KOPT-K1 (cell line): ENCODE measurements around the gene TSPAN18.

ENCODE experiments used
- H3K27ac ChIP-seq: fragments of 200-600 bp; sonication (generic); 2 replicates; pipeline ENCODE4 v1.5.1; 2016; ENCODE audit warnings: antibody characterized with exemption, mild to moderate bottlenecking, low read depth, low read length; ENCODE audit not compliant: poor library complexity, severe bottlenecking
- H3K36me3 ChIP-seq: fragments of 200-600 bp; sonication (generic); 2 replicates; pipeline ENCODE4 v1.5.1; 2017; ENCODE audit warnings: antibody characterized with exemption, mild to moderate bottlenecking, low read length, moderate library complexity; ENCODE audit not compliant: insufficient read depth
- H3K9me3 ChIP-seq: fragments of 200-600 bp; sonication (generic); 2 replicates; pipeline ENCODE4 v1.5.1; 2017; ENCODE audit warnings: antibody characterized with exemption, low read length, mild to moderate bottlenecking; ENCODE audit not compliant: insufficient read depth, poor library complexity, severe bottlenecking

TSPAN18 gene

DNA sequence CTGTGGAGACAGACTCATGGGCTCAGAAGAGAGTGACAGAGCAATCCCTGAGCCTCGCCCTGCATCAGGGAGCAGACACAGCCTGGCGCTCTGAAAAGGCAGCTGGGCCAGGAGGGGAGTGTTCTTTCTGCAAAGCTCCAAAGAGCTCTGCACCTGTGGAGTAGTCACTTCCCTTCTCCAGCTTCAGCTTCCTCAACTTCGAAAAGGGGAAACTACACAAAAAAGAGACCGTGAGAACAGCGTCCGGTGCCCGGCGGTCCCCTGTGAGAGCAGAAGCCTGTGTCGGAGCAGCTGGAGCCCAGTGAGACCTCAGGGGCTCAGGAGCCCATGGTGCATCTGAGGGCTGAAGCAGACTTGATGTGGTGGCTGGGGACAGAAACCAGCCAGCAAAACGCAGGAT, 188.9 kb downstream of the TSPAN18 start:
- no peaks in the 10 kb centered on the region for H3K36me3 ChIP-seq
- H3K27ac ChIP-seq: no peak overlapping the region
- no peaks in the 10 kb centered on the region for H3K9me3 ChIP-seq

DNA sequence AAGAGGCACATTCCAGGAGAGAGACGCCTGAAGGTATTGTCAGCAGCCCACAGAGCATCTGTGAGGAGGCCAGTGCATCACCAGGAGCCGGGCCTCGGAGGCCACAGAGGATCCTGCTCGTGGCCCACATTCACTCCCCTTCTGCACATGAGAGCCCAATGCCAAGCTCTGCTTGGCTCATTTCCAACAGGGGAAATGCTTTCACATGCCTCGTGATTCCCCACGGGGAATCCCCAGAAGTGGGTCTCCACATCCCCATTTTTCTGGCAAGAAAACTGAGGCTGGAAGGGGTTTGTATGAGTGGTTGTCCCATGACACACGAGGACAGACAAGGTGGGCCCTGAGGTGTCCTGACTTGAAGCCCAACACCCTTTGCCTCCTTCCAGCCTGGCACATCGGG, 189.6 kb downstream of the TSPAN18 start:
- Histone ChIP-seq H3K36me3 (no peaks in the 10 kb centered on the region), H3K27ac (no peak overlapping the region), H3K9me3 (no peaks in the 10 kb centered on the region)

GRCh38 chr11:44916801-44917385, 190.1 kb downstream of the TSPAN18 start:
- no peak overlapping the region for H3K27ac ChIP-seq
- no peaks in the 10 kb centered on the region for H3K9me3 ChIP-seq
- H3K36me3 ChIP-seq: no peaks in the 10 kb centered on the region

- Histone ChIP-seq H3K36me3 (no peaks in the 10 kb centered on the region), H3K9me3 (no peaks in the 10 kb centered on the region), H3K27ac (no peak overlapping the region)
These were observed 191.0 kb downstream of the TSPAN18 start for GRCh38 chr11:44917741-44918140.

GRCh38 chr11:44920451-44920850, 193.7 kb downstream of the TSPAN18 start:
- H3K36me3 ChIP-seq: no peaks in the 10 kb centered on the region
- H3K27ac ChIP-seq: no peak overlapping the region
- H3K9me3 ChIP-seq: no peaks in the 10 kb centered on the region

DNA sequence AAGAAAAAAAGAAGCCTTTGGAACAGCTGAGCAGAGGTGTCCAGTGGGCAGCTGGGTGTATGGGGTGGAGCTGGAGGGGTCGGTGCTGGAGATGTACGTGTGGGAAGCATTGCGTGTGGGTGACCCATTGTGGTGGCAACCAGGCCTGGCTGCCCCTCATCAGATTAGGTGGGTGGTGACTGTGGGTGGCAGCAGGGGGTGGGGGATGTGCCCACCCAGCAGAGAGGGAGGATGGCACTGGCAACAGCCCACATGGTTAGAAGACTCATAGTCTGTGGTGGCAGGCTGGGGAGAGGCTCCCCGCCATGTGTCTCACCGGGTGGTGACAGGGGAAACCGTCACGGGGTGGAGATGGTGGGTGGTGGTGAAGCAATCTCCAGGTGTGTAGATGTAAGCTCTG, 196.4 kb downstream of the TSPAN18 start:
- H3K27ac ChIP-seq: no peak overlapping the region
- H3K36me3 ChIP-seq: no peaks in the 10 kb centered on the region
- no peaks in the 10 kb centered on the region for H3K9me3 ChIP-seq

GRCh38 chr11:44923806-44924205, 197.0 kb downstream of the TSPAN18 start:
- H3K9me3 ChIP-seq: no peaks in the 10 kb centered on the region
- no peak overlapping the region for H3K27ac ChIP-seq
- no peaks in the 10 kb centered on the region for H3K36me3 ChIP-seq

DNA sequence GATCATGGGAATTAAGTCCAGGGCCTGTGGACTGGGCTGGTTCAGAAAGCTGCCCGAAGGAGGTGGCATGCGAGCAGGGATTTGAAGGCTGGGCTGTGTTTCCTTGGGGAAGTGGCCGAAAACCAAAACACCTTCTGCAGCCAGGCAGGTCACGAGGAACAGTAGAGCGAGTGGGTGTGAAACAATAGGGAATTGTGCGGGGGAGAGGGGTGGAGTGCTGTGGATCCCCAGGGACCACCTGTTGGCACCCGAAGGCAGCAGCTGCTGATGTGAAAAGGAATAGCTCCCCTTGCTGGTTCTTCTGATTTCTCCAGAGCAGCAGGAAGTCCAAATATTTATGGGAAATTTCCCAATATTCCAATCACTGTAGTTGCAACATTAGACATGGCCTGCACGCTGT, 199.3 kb downstream of the TSPAN18 start:
- H3K9me3 ChIP-seq: no peaks in the 10 kb centered on the region
- no peak overlapping the region for H3K27ac ChIP-seq
- H3K36me3 ChIP-seq: no peaks in the 10 kb centered on the region

DNA sequence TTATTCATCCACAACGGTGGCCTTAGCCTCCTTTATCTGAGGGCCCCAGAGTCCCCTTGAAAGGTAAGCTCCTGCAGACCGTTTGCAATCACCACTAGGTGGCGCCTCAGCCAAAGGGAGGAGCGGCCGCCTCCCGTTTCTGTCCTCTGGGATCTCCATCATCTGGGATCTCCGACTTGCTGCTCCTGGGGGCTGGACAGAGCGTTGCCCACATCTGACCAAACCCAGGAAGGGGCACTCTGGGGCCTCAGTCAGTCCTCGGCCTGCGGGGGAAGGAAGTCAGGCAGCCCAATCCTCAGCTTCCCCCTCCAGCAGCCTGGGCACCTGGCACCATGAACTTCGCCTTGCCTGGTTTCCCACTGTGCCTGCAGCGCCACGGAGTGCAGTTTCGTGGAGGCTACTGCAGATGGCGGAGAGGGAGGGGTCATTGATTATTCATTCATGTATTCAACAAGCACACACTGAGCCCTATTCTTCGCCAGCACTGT, 200.5 kb downstream of the TSPAN18 start:
- no peaks in the 10 kb centered on the region for H3K36me3 ChIP-seq
- no peak overlapping the region for H3K27ac ChIP-seq
- H3K9me3 ChIP-seq: no peaks in the 10 kb centered on the region

- H3K36me3 ChIP-seq: no peaks in the 10 kb centered on the region
- no peak overlapping the region for H3K27ac ChIP-seq
- H3K9me3 ChIP-seq: no peaks in the 10 kb centered on the region
These were observed 201.4 kb downstream of the TSPAN18 start for GRCh38 chr11:44928144-44928543.

DNA sequence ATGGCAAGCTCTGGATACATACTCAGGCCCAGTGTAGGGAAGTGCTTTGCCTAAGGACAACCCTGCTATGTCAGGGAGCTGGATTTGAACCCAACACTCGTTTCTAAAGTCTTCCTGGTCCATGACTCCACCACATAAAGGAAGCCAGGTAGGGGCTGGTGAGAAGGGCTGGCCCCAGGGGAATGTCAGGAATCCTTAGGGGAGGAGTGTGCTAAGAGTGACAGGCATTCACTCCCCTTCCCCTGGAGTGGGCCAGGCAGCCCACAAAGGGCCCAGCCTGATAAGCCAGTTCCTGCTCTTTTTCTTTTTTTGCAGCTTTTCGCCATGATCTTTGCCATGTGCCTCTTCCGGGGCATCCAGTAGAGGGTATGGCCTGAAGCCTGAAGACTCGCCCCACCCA, 202.1 kb downstream of the TSPAN18 start:
- Histone ChIP-seq H3K9me3 (no peaks in the 10 kb centered on the region), H3K36me3 (peaks cover 1% of the 10 kb centered on the region; the same call in 1 of the 2 replicates), H3K27ac (no peak overlapping the region)

GRCh38 chr11:44930588-44931302, 204.0 kb downstream of the TSPAN18 start:
- no peak overlapping the region for H3K27ac ChIP-seq
- H3K9me3 ChIP-seq: no peaks in the 10 kb centered on the region
- H3K36me3 ChIP-seq: peaks cover 8% of the 10 kb centered on the region; the same call in 1 of the 2 replicates

- no peaks in the 10 kb centered on the region for H3K9me3 ChIP-seq
- peaks cover 8% of the 10 kb centered on the region; the same call in 1 of the 2 replicates for H3K36me3 ChIP-seq
- no peak overlapping the region for H3K27ac ChIP-seq
These were observed 204.7 kb downstream of the TSPAN18 start for GRCh38 chr11:44931466-44931865.

- Histone ChIP-seq H3K36me3 (peaks cover 8% of the 10 kb centered on the region; the same call in 1 of the 2 replicates), H3K27ac (no peak overlapping the region)
These were observed 207.3 kb downstream of the TSPAN18 start for GRCh38 chr11:44934110-44934509.

GRCh38 chr11:44934735-44935250, 208.0 kb downstream of the TSPAN18 start:
- H3K36me3 ChIP-seq: peaks cover 8% of the 10 kb centered on the region; the same call in 1 of the 2 replicates
- H3K27ac ChIP-seq: no peak overlapping the region
- no peaks in the 10 kb centered on the region for H3K9me3 ChIP-seq

More at GRCh38 chr11:44934110-44934509, 207.3 kb downstream of the TSPAN18 start:
- H3K9me3 ChIP-seq: no peaks in the 10 kb centered on the region
